GM18502 (cell line): ENCODE results near the gene TAPBPL.
"Not testable (repeated sequence)": the region's sequence is repeated elsewhere in the genome, so short reads cannot be mapped to it uniquely, and the experiment has no call there.

Experiments used
- ATAC-seq: cut with Tn5 transposase; IDR thresholded peaks from one replicate; pipeline ENCODE4 v1.9.1; 2021; ENCODE audit warnings: mild to moderate bottlenecking; ENCODE audit not compliant: unreplicated experiment, poor library complexity

TAPBPL gene

DNA sequence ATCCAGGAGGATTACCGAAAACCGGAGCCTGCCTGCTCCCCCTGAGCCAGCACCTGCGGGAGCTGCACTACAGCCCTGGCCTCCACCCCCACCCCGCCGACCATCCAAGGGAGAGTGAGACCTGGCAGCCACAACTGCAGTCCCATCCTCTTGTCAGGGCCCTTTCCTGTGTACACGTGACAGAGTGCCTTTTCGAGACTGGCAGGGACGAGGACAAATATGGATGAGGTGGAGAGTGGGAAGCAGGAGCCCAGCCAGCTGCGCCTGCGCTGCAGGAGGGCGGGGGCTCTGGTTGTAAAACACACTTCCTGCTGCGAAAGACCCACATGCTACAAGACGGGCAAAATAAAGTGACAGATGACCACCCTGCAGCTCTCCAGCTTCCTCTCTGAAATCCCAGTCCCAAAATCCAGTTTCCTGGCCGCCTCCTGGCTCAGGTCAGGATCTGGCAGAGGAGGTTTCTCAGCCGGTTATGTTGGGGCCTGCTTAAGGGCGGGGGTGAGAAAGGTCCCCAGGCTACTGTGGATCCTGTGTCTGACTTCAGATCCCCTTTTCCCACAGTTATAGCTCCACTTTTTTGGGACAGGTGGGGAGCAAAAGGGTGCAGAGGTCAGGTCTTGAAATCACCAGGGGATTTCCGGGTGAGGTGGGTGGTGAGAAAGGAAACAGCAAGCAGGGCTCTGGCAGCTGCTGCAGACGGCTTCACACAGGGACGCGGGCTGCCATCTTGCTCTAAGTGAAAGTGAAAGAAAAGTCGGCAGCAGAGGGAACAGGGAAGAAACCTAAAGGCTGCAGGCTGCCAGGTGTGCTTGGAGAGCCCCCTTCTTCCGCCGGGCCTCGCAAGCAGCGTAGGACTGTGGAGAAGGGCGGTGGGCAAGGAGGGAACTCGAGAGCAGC, at the start of gene TAPBPL:
TAPBPL (plus strand) TSS at position 695 of the 897 bp plus-strand sequence. CDS start 207 bp downstream, outside the sequence.
- peak; percentile 68 for ATAC-seq

- no peak for ATAC-seq
Observed at GRCh38 chr12:6404390-6404789, 47.5 kb upstream of the TAPBPL start.

- no peak for ATAC-seq
Observed at GRCh38 chr12:6405963-6406362, 45.9 kb upstream of the TAPBPL start.

- ATAC-seq, result no peak
Observed at GRCh38 chr12:6407236-6407954, 44.4 kb upstream of the TAPBPL start.

- ATAC-seq, result no peak
Observed at GRCh38 chr12:6416596-6416995, 35.2 kb upstream of the TAPBPL start.

GRCh38 chr12:6418796-6419195, 33.0 kb upstream of the TAPBPL start:
- no peak for ATAC-seq

- no peak for ATAC-seq
Observed at GRCh38 chr12:6420364-6420763, 31.5 kb upstream of the TAPBPL start.

DNA sequence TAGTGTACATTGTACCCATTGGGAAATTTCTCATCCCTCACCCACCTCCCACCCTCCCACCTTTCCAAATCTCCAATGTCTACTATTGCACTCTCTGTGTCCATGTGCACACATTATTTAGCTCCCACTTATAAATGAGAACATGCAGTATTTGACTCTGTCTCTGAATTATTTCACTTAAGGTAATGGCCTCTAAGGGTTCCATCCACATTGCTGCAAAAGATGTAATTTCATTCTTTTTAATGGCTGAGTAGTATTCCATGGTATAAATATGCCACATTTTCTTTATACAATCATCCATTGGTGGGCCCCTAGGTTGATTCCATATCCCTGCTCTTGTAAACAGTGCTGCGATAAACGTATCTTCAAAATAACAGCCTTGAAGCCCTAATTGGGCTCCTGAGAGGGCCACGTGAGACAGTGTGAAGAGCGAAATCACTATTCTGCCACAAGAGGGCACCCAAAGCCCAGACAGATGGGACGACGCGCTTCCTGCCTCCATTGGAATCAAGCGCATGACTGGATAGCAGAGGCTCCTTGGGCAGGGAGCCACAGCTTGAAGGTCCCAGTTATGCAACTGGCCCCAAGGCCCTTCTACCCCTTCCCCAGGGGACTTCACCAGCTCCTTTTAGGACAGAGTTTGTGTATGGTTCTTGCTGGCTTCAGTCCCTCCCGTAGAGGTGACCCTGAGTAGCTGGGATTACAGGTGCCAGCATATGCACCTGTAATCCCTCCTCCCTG, 28.4 kb upstream of the TAPBPL start:
- peak; percentile 55 for ATAC-seq

- ATAC-seq, result no peak
Observed at GRCh38 chr12:6424008-6424347, 27.9 kb upstream of the TAPBPL start.

DNA sequence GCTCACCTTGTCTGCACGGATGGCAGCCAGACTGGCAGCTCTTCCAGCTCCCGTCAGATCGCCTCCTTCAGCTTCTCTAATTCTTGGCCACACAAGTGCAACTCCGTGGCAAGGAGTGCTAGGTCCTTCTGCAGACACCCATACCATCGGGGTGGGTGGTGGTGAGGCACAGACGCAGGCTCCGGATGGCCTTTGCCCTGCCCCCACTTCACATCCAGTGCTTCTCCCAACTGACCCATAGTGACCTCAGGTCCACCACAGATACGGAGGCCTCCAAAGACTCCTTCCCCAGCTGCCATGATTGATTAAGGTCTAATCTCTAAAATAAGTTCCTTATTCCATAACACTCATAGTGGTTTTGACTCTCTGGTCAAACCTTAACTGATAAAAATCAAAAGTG, 27.0 kb upstream of the TAPBPL start:
- ATAC-seq, result no peak

GRCh38 chr12:6425590-6426531, 26.0 kb upstream of the TAPBPL start:
- no peak for ATAC-seq

DNA sequence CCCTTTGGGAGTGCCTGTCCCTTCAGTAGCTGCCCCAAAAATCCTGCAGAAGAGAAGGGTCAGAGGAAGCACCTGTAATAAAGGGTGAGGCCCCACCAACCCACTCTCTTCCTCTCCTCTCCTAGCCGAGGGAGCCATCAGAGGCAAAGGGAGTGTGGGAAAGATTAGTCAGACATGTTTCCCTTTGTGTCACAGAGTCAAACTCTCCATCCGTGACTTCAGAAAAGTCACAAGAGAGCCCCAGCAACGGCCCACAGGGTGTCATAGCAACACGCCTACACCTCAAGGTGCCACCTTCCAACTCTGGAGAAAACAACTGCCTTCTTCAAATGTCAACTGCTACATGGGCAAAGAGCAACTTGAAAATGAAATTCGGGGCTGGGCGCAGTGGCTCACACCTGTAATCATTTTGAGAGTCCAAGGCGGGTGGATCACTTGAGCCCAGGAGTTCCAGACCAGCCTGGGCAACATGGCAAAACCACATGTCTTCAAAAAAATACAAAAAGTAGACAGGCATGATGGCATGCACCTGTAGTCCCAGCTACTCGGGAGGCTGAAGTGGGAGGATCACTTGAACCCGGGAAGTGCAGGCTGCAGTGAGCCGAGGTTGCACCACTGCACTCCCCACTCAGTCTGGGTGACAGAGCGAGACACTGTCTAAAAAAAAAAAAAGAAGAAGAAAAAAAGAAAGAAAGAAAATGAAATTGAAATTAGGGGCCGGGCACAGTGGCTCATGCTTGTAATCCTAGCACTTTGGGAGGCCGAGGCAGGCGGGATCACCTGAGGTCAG, 24.8 kb upstream of the TAPBPL start:
- ATAC-seq, result peak; percentile 59

- ATAC-seq, result not testable (repeated sequence)
Observed at GRCh38 chr12:6427796-6428195, 24.0 kb upstream of the TAPBPL start.

DNA sequence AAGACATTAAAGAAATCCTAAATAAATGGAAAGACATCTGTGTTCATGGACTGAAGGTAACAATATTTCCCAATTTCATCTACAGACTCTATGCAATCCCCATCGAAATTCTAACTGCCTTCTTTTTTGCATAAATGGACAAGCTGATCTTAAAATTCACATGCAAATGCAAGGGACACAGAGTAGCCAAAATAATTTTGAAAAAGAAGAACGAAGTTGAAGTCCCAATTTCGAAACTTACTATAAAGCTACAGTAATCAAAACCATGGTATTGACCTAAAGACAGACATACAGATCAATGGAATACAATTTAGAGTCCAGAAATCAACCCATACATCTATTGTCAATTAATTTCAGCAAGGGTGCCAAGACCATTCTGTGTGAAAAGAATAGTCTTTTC, 23.5 kb upstream of the TAPBPL start:
- no peak for ATAC-seq

GRCh38 chr12:6430124-6430989, 21.5 kb upstream of the TAPBPL start:
- ATAC-seq, result no peak

- ATAC-seq, result no peak
Observed at GRCh38 chr12:6432991-6433390, 18.9 kb upstream of the TAPBPL start.

GRCh38 chr12:6434205-6435140, 17.4 kb upstream of the TAPBPL start:
- ATAC-seq, result no peak
